ENCODE results near the gene HMCN2.

GRCh38 chr9:130441031-130441430, 175.5 kb downstream of the HMCN2 start:
- TF ChIP-seq, protein P1, sequence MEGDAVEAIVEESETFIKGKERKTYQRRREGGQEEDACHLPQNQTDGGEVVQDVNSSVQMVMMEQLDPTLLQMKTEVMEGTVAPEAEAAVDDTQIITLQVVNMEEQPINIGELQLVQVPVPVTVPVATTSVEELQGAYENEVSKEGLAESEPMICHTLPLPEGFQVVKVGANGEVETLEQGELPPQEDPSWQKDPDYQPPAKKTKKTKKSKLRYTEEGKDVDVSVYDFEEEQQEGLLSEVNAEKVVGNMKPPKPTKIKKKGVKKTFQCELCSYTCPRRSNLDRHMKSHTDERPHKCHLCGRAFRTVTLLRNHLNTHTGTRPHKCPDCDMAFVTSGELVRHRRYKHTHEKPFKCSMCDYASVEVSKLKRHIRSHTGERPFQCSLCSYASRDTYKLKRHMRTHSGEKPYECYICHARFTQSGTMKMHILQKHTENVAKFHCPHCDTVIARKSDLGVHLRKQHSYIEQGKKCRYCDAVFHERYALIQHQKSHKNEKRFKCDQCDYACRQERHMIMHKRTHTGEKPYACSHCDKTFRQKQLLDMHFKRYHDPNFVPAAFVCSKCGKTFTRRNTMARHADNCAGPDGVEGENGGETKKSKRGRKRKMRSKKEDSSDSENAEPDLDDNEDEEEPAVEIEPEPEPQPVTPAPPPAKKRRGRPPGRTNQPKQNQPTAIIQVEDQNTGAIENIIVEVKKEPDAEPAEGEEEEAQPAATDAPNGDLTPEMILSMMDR (IDR thresholded peaks at IDR 0.05), result no peak
- TF ChIP-seq JUN (CRISPR knock-in tag; IDR thresholded peaks at IDR 0.05), result no peak
- TF ChIP-seq SMAD4 (CRISPR knock-in tag; IDR thresholded peaks at IDR 0.05), result no peak
- no peak for TF ChIP-seq ZNF263 (CRISPR knock-in tag; IDR thresholded peaks at IDR 0.05; ENCODE audit: low read depth)
- TF ChIP-seq, protein P2, sequence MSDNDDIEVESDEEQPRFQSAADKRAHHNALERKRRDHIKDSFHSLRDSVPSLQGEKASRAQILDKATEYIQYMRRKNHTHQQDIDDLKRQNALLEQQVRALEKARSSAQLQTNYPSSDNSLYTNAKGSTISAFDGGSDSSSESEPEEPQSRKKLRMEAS (CRISPR knock-in tag; IDR thresholded peaks at IDR 0.05), result no peak
- TF ChIP-seq ETV6 (CRISPR knock-in tag; IDR thresholded peaks at IDR 0.05), result no peak
- no peak for TF ChIP-seq NFATC4 (CRISPR knock-in tag; IDR thresholded peaks at IDR 0.05)
- no peak for TF ChIP-seq SP1 (CRISPR knock-in tag; conservative IDR thresholded peaks at IDR 0.05)
- no peak for TF ChIP-seq ZNF121 (CRISPR knock-in tag; IDR thresholded peaks at IDR 0.05)
- no peak for TF ChIP-seq CBFB (CRISPR knock-in tag; IDR thresholded peaks at IDR 0.05; ENCODE audit: low read depth)

All from WTC11 (cell line).